GM18502 (cell line): ENCODE results near the gene DTX4.
"Not testable (repeated sequence)": the region's sequence is repeated elsewhere in the genome, so short reads cannot be mapped to it uniquely, and the experiment has no call there.

Experiments used
- ATAC-seq: cut with Tn5 transposase; IDR thresholded peaks from one replicate; pipeline ENCODE4 v1.9.1; 2021; ENCODE audit warnings: mild to moderate bottlenecking; ENCODE audit not compliant: unreplicated experiment, poor library complexity

Gene DTX4

DNA sequence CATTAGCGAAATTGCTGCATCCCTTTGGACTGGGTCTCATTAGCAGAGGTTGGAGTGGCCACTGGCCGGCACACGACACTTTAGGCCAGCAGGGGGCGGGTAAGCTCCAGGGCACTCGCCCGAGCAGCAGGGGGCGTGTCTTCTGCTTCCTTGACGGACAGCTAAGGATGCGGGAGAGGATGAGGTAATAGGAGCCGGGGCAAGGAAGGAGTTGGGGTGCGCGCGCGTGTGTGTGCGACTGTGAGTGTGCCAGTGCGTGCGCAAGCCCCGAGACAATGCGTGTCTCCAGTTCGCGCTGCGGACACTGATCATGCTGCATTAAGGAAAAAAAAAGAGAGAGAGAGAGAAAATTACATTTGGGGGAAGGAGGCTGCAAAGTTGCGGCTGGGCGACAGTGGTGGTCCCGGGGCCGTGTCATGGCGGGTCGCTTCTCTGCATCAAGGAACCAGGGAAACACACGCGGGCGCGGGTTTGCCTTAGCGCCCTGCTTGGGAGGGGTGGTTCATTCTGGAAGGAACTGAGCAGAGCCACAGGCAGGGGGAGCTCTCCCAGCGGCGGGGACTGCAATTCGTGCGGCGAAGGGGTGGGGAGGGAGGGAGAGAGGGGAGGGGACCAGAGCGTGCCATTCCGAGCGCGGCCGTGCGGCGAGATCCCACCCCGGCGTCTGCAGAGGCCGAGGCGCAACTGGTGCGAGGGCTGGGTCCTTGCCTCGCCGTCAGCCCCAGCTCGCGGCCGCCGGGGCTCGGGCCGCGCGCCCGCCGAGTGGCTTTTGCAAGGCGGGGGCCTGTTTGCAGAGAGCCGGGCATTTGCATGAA lies at the start of gene DTX4:
DTX4 (plus strand) TSS at position 625 of the 815 bp plus-strand sequence. CDS start 464 bp downstream, outside the sequence.
- peak; percentile 76 for ATAC-seq

DNA sequence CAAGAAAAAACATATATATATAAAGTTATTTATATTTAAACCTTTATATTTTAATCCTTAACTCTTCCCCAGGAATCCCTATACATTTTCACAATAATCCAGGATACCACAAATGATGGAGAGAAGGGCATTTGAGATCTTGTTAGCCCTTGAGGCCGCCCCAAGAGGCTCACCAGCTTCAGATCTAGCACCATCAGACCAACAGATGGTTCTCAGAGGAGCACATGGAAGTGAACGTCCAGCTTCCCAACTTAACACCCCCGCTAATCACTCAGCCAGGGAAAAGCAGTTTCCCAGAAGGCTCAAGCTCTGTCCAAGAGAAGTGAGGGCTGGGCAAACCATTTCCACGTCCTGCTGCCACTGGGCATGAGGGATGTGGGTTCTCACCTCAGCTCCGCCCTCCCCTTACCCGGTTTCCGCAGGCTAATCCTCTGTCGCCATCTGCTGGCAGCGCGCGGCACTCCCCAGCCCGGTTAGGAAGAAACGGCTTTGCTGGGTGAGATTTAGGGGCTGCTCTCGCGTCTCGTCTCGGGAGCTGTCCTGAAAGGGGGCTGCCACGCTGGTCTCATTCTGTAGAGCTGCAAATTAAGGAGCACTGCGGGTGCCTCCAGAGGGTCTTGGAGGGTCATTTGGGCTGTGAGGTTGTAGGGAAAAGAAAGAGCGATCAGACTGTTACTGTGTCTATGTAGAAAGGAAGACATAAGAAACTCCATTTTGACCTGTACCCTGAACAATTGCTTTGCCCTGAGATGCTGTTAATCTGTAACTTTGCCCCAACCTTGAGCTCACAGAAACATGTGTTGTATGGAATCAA lies 36.1 kb upstream of the DTX4 start:
- ATAC-seq, result peak; percentile 98

DNA sequence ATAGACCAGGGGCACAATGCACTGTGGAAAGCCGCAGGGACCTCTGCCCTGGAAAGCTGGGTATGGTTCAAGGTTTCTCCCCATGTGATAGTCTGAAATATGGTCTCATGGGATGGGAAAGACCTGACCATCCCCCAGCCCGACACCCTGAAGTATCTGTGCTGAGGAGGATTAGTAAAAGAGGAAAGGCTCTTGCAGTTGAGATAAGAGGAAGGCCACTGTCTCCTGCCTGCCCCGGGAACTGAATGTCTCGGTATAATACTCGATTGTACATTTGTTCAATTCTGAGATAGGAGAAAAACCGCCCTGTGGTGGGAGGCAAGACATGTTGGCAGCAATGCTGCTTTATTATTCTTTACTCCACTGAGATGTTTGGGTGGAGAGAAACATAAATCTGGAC lies 35.4 kb upstream of the DTX4 start:
- ATAC-seq, result not testable (repeated sequence)

GRCh38 chr11:59137190-59137589 lies 34.7 kb upstream of the DTX4 start:
- ATAC-seq, result no peak

GRCh38 chr11:59138643-59139042 lies 33.3 kb upstream of the DTX4 start:
- no peak for ATAC-seq

- ATAC-seq, result no peak
Measured at GRCh38 chr11:59141191-59141590, 30.7 kb upstream of the DTX4 start.

GRCh38 chr11:59141673-59142460 lies 30.1 kb upstream of the DTX4 start:
- no peak for ATAC-seq

- peak; percentile 70 for ATAC-seq
Measured at GRCh38 chr11:59142530-59143507, 29.1 kb upstream of the DTX4 start, which contains the start of gene FAM111A. FAM111A (plus strand) TSS chr11:59142856; CDS start chr11:59148873, 6,017 bp downstream.

- no peak for ATAC-seq
Measured at GRCh38 chr11:59144096-59144495, 27.8 kb upstream of the DTX4 start.

DNA sequence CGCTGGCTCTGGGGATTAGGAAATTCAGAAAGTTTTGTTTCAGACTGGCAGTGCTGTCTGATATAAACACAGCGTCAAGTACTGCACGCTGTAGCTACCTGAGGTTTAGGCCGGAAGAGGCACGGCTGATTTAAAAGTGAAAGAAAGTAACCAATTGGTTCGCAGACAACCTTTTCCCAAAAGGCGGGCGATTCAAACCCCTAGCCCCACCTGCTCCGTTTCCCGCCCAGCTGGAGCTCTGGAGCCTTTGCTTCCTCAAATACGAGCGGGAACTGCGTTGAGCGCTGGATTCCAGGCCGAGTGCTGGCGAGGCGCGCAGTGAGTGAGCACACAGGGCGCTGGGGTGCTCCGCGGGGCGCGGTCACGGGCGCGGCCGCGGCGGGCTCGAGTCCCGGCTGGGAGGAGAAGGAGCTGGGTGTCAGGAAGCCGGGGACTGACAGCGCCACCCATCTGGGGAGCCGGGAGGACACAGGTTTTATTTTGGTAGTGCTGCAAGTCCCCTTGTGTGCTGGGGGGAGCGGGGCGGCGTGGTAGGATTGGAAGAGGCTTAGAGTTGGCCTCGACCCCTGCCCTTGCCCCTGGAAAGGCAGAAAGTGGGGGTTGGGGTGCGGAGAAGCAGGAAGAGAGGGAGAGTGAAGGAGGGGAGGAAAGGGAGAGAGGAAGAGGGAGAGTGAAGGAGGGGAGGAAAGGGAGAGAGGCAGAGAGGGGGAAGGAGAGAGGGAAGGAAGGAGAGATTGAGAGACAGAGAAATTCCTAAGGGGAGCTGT lies 27.2 kb upstream of the DTX4 start:
- ATAC-seq, result peak; percentile 61

DNA sequence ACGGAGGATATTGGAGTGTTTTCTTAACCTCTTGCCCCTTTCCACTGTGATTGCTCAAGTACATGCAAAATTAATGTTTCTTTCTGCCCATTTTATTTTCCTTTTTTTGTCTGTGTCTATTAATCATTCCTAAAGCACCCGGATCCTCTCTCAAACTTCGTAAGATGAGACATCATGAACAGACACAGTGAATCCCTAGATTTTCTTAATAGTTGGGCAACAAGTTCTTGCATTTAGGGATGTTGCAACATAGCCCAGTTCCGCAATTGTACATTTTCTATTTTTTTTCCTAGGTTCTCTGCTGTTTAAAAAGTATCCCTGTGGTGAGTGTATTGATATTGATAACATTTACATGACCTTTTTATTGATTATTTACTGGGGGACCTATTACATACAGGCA lies 26.4 kb upstream of the DTX4 start:
- no peak for ATAC-seq

DNA sequence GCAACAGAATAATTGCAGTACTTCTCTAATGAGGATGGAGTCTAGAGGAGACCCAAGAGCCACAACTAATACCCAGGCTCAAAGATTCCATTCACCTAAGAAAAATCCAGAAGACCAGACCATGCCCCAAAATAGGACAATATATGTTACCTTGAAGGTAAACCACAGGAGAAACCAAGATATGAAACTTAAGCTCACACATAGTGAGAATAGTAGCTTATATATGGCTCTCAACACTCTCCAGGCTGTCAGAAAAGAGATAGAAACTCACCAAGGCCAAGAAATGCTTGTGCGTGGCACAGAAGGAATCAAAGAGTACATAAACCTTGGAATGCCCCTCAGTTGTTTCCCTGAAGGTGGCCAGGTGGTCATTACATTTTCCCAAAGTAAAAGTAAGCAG lies 20.2 kb upstream of the DTX4 start:
- ATAC-seq, result peak; percentile 62

DNA sequence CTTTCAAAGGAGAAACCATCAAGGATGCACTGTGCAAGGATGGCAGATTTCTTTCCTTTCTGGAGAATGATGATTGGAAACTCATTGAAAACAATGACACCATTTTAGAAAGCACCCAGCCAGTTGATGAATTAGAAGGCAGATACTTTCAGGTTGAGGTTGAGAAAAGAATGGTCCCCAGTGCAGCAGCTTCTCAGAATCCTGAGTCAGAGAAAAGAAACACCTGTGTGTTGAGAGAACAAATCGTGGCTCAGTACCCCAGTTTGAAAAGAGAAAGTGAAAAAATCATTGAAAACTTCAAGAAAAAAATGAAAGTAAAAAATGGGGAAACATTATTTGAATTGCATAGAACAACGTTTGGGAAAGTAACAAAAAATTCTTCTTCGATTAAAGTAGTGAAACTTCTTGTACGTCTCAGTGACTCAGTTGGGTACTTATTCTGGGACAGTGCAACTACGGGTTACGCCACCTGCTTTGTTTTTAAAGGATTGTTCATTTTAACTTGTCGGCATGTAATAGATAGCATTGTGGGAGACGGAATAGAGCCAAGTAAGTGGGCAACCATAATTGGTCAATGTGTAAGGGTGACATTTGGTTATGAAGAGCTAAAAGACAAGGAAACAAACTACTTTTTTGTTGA lies 19.5 kb upstream of the DTX4 start:
- peak; percentile 84 for ATAC-seq

DNA sequence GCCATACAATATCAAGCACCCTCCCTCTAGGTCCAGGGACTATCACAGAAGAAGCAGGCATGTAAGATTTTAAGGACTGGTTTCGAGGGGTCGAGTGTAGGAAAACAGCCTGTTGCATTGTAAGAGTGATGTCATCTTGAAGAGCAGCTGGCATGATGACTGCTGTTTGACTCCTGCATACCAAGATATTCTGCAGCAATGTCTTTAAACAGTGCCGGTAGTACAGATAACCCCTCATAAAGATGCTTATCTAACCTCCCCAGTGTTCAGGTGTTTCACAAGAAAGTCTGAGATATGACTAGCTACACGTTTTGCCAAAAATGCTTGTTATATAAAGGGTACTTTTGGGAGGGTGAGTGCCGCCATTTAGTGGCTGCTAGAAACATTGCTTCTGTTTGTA lies 17.3 kb upstream of the DTX4 start:
- no peak for ATAC-seq

DNA sequence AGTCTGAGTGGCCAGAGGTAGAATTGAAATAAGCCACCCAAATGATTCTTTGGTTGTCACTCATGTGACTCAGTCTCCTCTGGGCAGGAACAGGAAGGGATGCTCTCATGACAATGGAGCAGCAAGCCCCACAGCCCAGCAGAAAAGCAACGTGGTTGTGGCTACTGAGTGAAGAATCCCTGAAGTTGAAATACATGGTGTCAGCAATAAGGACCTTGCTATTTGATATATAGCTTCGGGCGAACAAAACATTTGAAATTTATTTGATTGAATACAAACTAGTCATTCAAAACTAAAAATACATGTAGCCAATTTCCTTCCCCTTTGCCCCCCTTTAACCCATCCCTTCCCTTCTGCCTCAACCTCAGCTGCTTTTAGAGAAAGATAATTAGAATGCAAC lies 14.5 kb upstream of the DTX4 start:
- no peak for ATAC-seq

GRCh38 chr11:59158206-59159068 lies 13.5 kb upstream of the DTX4 start:
- peak; percentile 91 for ATAC-seq

GRCh38 chr11:59164028-59164427 lies 7.9 kb upstream of the DTX4 start:
- no peak for ATAC-seq
